HG02938 (cell line): Measurements from ENCODE around the gene CDK17.
"Not testable (repeated sequence)": the region's sequence is repeated elsewhere in the genome, so short reads cannot be mapped to it uniquely, and the experiment has no call there.

Experiments
- ATAC-seq: cut with Tn5 transposase; IDR thresholded peaks from one replicate; pipeline ENCODE4 v1.9.1; 2021; ENCODE audit warnings: mild to moderate bottlenecking, moderate library complexity; ENCODE audit not compliant: unreplicated experiment

CDK17 gene

DNA sequence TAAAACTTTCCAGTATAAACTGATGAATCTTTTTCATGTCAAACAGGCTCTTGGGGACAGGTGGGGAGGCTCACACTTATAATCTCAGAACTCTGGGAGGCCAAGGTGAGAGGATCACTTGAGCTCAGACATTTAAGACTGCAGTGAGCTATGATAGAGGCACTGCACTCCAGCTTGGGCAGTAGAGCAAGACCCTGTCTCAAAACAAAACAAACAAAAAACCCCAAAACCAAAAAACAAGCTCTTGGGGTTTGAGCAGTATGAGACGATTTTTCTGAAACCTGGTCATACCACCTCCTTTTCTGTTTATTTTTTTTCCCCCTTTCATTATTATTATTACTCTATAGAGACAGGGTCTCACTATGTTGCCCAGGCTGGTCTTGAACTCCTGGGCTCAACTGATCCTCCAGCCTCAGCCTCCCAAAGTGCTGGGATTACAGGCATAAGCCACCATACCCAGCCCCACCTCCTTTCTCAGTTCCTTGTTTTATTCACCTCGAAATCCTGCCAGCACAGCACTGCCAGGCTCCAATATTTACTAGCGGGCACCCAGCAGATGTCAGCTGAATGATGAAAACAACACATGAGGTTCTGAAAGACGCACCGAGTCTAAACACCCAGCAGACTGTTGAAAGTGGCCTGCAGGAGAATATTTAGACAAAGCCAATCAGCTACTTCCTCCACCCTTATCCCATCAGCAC lies 19.5 kb upstream of the CDK17 start:
- peak; percentile 57 for ATAC-seq

DNA sequence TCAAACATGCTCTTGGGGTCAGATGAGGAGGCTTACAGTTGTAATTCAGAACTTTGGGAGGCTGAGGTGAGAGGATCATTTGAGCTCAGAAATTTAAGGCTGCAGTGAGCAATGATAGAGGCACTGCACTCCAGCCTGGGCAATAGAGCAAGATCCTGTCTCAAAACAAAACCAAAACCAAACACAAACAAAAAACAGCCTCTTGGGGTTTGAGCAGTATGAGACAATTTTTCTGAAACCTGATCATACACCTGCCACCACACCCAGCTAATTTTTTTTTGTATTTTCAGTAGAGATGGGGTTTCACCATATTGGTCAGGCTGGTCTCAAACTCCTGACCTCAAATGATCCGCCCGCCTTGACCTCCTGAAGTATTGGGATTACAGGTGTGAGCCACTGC lies 17.4 kb upstream of the CDK17 start:
- peak; percentile 53 for ATAC-seq

DNA sequence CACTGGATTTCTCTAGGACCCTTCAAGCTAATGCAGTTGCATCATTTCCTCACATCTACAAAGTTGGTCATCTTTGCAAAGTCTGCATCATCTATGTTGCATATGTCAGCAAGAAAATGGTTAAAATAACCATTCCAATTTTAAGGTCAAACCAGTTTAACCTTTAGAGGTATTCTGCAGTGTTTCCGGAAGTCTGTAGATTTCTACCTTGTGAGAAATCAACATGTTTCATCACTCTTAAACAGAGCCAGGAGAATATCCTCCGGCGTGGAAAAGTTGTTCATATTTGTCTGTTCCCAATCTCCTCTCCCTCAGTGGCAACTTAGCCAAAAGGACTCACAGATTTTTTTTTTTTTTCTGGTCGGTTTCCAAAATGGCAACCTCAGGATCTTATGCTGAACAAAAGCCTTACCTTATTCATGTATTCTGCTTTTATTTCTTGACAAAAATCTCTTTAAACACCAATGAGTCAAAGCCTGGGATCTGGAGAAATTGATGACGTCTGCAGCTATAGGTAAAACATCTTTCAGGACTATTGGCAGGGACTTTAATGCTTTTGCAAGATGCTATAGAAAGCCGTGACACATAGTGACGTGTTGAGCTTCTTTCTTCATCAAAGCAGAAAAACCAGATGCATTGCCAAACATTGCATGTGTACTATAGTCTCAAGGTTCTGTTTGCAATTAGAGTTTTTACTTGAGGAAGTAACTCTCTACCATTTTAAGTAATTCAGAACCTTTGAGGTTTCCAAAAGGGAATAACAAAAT lies 16.0 kb upstream of the CDK17 start:
- ATAC-seq: no peak

DNA sequence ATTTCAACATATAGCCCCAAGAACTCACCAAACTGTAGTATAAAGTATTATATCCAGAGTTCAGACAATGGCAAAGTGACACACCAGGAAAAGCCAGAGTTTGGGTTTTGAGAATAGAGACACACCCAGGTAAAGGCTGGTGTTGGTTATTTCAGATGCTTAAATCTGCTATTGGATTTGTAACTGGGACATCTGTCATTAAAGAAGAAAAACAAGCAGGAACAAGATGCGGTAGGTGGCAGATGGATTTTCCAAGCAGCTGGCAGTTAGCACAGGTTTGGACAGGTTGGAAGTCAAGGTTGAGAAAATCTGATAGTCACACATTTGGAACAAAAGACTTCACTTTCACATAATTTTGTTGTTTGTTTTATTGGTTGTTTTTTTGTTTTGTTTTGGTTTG lies 14.4 kb upstream of the CDK17 start:
- no peak for ATAC-seq

DNA sequence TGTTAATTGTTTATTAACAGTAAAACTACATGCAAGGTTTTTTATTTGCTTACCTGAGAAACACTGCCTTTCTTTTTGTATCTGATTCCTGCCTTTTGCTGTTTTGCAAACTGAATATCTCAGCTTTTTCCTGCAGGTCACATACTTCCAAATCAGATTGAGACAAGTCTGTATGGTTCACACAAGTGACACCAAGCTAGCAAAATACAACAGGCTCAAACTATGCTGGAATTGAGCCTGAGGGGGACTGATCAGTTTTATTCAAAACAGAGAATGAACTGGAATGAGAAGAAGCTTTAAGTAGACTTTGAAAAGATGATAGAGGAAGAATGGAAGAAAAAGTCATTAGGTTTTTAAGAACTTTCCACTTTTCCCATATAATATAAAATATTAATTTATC lies 12.2 kb upstream of the CDK17 start:
- ATAC-seq: no peak

DNA sequence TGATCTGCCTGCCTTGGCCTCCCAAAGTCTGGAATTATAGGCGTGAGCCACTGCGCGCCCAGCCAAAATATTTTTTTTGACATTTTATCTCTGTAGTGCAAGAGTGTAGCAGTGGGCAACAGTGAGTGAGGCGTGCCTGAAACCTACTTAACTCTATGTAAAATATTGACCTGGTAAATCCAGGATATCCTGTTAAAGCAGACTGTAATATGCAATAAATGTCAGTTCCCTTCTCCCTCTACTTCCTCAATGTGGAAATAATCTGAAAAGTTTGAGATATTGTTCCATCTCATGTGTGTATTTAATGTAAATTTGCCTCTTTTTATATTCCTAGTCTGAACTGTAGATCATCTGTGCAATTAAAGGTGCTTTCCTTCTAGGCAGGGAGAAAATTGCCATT lies 9.5 kb upstream of the CDK17 start:
- ATAC-seq: no peak

DNA sequence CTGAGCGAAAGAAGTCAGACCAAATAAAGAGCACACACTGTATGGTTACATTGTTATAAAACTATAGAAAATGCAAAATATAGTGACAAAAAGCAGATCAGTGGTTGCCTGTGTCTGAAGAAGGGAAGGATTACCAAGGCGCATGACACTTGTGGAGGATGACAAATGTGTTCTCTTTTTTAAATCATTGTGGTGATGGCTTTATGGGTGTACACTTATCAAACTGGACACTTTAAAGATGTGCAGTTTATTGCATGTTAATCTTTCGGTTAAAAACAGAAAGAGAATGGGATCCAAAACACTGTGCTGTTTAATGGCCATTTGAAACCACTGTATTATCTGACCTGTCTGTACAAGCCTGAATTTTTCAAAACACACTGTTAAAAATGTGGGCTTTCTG lies 8.8 kb upstream of the CDK17 start:
- ATAC-seq: no peak

DNA sequence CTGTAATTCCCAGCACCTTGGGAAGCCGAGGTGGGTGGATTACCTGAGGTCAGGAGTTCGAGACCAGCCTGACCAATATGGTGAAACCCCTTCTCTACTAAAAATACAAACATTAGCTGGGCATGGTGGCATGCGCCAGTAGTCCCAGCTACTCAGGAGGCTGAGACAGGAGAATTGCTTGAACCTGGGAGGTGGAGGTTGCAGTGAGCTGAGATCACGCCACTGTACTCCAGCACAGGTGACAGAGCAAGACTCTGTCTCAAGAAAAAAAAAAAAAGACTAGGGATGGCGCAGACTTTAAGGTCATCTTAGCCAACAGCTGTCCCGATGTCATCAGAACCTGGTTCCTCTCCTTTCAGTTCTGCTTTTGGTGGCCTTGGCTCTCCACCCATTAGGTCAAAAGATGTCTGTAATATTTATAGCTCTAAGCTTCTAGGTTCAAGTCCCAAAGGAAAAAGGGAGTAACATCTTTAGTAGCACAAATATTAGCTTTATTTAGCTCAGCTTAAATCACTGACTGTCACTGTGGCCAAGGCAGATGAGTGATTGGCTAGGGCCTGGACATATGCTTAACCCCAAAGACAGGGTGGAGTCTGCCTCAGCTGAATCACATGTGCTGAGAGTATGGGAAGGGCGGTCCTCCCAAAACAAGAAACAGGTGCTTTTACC lies 7.3 kb upstream of the CDK17 start:
- ATAC-seq: peak; percentile 96

DNA sequence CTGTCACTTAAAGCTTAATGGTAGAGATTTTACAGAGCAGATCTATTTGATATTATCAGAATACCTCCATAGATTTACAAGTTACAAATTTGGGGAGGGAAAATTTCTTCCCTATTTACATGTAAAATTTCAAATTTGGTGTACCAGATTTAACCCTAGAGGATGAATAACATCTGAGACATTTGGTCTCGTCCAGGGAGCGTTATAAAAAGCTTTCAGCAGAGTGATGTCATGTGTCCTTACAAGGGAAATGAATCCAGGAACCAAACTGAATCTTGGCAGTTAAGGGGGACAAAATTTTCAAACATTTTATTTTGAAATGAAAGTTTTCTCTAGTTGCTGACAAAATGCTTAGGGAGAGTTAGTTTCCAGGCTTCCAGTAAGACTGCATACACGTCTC lies 4.5 kb upstream of the CDK17 start:
- no peak for ATAC-seq

DNA sequence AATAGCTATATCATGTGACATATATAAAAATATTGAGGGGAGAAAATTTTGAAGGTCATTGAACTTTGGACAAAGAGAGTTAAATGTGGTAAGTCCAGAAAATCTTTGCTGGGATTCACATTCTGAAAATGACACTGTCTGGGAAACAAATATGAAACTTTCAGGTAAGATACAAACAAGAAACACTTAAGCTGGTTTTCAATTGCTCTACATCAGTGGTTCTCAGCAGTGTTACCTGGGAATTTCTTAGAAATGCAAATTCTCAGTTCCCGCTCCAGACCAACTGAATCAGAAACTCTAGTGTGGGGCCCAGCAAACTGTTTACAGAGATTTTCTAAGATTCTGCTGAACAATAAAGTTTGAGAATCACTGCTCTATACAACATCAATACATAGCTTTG lies 3.6 kb upstream of the CDK17 start:
- ATAC-seq: no peak

DNA sequence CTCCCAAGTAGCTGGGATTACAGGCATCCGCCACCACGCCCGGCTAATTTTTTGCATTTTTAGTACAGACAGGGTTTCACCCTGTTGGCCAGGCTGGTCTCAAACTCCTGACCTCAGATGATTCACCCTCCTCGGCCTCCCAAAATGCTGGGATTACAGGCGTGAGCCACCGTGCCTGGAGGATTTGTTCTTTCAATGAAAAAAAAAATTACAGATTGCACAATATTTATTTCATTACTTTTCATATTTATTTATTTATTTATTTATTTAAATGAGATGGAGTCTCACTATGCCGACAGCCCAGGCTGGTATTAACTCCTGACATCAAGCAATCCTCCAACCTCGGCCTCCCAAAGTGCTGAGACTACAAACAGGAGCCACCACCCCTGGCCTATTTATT lies 2.3 kb upstream of the CDK17 start:
- ATAC-seq: not testable (repeated sequence)

DNA sequence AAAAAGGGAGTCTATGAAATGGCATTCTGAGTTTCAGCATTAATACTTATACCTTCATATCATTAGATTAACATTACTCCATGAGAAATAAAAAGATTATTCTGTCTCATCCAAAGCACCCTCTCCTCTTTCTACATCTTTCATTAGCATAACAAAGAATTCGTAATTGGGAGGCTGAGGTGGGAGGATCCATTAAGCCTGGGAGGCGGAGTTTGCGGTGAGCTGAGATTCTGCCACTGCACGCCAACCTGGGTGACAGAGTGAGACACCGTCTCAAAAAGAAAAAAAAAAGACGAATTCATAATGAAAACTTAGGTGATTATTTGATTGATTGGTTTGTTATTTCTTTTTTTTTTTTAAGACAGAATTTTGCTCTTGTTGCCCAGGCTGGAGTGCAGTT lies 1.8 kb upstream of the CDK17 start:
- no peak for ATAC-seq

DNA sequence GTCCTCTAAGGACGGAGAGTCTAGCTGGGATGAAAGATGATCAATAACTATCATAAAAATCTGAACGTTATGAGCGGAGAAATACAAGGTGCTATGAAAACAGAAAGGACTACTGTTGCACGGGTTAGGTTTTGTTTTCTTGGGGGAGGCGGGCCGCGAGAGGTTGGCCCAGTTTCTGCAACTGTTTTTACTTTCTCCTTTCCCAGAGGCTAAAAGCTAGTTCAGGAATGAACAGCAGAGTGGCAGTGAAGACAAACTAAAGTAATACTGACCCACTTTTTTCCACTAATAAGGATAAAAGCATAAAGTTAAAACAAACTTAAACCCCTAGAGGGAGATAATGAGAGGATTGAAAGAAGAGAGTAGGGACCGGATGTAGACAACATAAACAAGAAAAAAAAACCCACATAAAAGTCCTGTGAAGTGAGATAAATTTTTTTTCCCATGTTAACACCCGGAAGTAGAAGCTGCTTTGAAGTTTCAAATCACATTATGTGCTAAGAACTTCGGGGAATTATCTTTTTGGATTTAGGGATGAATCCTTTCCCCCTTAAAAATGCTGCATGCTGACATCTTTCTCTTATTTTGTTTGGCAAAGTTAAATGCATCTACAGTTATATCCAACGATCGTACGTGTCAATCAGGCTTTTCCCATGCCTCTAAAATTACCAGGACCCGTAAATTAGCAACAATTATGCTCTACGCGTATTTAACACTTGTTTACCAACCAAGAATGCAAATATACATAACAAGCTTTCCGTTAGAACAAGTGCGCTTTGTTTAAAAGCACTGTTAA lies 1.0 kb upstream of the CDK17 start:
- ATAC-seq: peak; percentile 29

DNA sequence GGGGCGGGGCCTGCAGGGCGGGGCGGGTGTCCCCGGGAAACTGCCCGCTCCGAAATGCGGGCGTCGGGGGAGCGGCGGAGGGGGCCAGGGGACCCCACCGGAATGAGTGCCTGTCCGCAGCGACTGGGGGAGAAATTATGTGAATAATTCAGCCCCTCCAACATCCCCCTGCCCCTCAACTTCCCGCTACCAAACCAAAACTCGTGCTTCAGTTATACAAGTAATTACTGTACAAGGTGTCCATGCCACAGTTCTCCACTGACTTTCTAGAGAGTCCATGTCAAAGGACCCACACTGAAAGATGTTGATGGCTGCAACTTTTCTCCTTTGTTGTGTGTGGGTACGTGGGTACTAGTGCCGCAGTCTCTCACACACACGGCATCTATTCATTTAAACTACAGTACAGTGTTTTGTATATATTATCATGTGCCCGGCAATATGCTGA lies 414 bp upstream of the CDK17 start:
- ATAC-seq: peak; percentile 0

DNA sequence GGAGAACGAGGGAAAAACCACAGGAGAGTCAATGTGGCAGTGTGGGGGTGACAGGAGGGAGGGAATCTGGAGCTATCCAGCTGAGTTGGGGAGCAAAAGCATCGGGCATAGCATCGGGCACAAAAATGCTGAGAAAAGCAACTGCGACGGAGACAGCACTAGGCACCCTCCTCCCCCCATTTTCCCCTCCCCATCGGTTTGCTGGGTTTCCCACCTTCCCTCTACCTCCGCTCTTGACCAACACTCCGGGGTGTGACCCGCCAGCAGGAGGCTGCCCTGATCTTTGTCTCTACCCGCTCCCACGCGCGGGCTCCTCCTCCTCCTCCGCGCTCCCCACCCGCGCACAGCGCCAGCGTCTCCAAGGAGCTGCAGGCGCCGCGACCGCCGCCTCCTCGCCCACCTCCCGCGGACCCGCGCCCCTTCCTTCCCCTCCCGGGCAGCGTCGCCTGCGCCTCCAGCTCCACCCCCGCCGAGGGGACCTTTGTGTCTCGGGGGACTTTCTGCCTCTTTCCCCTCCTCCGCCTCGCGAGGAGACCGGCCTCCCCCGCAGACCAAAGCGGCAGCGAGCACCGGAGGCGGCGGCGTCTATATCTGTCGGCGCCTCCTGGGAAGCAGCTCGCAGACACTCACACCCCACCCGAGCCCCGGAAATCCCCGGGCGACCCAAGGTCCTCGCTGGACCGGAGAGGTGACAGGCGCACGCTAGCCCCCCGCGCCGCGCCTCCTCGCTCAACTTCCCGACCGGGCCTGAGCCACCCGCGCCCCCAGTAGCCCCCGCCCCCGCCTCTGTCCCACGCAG lies 920 bp downstream of the CDK17 start:
- ATAC-seq: peak; percentile 39

DNA sequence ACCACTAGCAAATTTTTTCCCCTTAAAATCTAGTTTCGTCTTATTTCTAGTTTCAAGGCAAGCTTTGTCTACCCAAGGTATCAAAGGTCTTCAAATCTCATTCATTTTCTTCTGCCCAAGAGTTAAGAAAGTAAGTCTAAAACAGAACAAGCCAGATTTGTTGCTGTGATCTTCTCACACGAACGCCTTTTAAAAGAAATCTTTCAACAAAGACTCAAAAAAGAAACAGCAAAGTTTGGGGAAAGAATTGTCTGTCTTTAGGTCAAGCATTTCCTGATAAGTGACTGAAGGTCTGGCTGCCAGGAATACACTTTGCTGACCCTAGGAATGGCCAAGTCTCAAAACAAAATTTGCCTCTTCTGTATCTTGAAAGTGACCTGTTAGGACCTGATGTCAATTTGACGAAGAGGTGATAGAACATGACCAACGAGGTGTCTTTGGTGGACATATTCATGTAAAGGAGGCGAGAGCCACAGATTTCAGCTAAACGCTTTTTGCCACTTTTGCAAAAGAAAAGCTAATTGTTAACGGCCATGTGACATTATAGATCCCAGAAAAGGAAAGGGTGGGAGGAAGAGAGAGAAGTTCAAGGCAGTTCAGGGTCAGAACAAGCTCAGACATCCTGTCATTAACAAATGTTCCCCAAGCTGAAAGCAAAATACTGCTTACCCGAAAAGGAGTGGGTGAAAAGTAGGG lies 1.7 kb downstream of the CDK17 start:
- no peak for ATAC-seq

DNA sequence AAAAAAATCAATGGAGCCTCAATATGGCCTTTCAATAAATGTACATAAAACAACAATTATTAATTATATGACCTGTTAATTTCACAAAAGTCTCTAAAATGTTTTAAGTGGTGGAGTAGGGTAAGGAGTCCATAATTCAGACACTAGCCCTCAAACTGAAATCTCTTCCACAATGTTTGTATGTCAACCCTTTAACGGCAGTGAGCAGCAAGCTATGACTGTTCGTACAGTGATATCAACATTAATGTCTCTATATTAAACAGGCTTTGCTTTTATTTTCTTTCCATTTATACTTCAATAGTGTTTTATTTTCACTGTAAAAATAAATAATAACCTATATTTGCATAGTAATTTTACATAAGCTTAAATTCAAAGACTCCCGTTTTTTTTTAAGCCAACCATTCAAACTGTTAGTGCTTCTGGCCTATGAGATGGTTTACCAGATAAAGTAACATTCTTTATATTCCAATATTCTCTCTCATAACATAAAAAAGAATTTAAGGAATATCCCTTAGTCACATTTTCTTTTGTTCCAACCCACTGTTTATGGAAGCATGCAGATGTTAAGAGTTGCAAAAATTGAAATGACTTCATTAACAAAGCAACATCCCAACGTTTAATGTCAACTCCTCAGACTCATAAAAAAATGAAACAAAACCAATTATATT lies 2.3 kb downstream of the CDK17 start:
- no peak for ATAC-seq

DNA sequence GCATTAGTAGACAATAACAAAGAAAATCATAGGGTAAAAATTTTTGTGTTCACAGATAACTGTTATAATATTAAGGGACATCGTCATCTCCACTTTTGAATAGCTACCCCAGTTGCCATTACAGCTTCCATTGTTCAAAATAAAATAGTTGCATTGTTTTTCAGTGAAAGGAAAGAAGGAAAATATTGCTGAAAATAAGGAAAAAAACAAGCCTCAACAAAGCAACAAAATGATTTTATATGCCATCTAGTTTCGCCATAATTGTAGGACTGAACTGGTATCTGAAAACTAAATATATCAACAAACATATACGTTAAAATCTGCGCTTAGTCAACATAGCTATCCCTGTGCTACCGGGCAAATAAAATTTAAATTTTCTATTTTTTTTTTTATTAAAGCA lies 3.3 kb downstream of the CDK17 start:
- ATAC-seq: no peak

DNA sequence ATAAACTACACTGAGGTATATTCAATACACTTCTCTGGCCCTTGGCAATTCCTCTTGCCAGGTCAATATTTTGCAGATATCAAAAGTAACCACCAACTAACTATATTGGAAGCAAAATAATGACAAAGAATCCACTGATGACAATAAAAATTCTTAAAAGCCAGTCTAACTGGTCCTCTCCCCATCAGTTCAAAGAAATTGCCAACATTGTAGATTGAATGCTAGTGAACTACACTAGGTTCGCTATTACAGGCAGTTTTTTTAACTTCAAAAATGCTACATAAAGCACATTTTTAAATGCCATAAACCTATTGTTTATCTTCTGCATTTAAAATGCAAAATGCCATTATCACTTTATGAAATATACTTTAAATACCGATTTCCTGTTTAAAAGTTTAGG lies 4.0 kb downstream of the CDK17 start:
- ATAC-seq: no peak
